SW 1271 (cell line): ENCODE measurements around the gene NEU4.

Source experiments
- DNase-seq, 2 experiments: peaks; one replicate each; lab custom pipeline; 2025; lab: John Stamatoyannopoulos, UW

The NEU4 gene

GRCh38 chr2:241835611-241836010 is 26.6 kb downstream of the NEU4 start:
- no peak for DNase-seq

- DNase-seq: no peak
These were observed 27.3 kb downstream of the NEU4 start for GRCh38 chr2:241836292-241836691.

GRCh38 chr2:241837197-241837965 is 28.4 kb downstream of the NEU4 start:
- no peak for DNase-seq

- DNase-seq: no peak
These were observed 32.4 kb downstream of the NEU4 start for GRCh38 chr2:241841181-241842066.

- DNase-seq: no peak
These were observed 33.0 kb downstream of the NEU4 start for GRCh38 chr2:241842067-241842415.

- no peak for DNase-seq
These were observed 33.7 kb downstream of the NEU4 start for GRCh38 chr2:241842620-241843211.

GRCh38 chr2:241843321-241844065 is 34.5 kb downstream of the NEU4 start:
- no peak for DNase-seq

GRCh38 chr2:241844066-241844728 is 35.2 kb downstream of the NEU4 start:
- DNase-seq: no peak

- DNase-seq: no peak
These were observed 36.0 kb downstream of the NEU4 start for GRCh38 chr2:241844831-241845578.

- no peak for DNase-seq
These were observed 37.4 kb downstream of the NEU4 start for GRCh38 chr2:241846406-241846805.

GRCh38 chr2:241848761-241849615 is 40.0 kb downstream of the NEU4 start:
- DNase-seq: no peak

GRCh38 chr2:241849616-241850543 is 40.9 kb downstream of the NEU4 start:
- no peak for DNase-seq

- no peak for DNase-seq
These were observed 41.7 kb downstream of the NEU4 start for GRCh38 chr2:241850544-241851324.

GRCh38 chr2:241851325-241852115 is 42.5 kb downstream of the NEU4 start:
- DNase-seq: no peak

- no peak for DNase-seq
These were observed 43.4 kb downstream of the NEU4 start for GRCh38 chr2:241852116-241852980.

- no peak for DNase-seq
These were observed 44.1 kb downstream of the NEU4 start for GRCh38 chr2:241852981-241853631.
